HG03520 (cell line): ENCODE data around the gene TKFC.

ENCODE experiments used
- ATAC-seq: cut with Tn5 transposase; IDR thresholded peaks from one replicate; pipeline ENCODE4 v1.9.1; 2021; ENCODE audit warnings: mild to moderate bottlenecking, moderate library complexity; ENCODE audit not compliant: unreplicated experiment

Gene TKFC

DNA sequence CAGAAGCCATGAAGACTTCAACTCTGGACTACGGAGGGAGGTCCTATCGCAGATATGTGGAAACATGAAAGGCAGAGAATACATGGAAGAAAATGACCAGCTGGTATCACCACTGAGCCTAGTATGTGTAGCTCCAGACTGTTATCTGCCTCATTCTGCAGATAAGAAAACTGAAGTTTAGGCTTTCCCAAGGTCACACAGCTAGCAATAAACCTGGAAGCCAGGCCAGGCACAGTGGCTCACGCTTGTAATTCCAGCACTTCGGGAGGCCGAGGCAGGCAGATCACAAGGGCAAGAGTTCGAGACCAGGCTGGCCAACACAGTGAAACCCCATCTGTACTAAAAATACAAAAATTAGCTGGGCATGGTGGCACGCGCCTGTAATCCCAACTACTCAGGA, 22.3 kb upstream of the TKFC start:
- no peak for ATAC-seq

GRCh38 chr11:61315260-61315659, 17.8 kb upstream of the TKFC start:
- ATAC-seq, result no peak

DNA sequence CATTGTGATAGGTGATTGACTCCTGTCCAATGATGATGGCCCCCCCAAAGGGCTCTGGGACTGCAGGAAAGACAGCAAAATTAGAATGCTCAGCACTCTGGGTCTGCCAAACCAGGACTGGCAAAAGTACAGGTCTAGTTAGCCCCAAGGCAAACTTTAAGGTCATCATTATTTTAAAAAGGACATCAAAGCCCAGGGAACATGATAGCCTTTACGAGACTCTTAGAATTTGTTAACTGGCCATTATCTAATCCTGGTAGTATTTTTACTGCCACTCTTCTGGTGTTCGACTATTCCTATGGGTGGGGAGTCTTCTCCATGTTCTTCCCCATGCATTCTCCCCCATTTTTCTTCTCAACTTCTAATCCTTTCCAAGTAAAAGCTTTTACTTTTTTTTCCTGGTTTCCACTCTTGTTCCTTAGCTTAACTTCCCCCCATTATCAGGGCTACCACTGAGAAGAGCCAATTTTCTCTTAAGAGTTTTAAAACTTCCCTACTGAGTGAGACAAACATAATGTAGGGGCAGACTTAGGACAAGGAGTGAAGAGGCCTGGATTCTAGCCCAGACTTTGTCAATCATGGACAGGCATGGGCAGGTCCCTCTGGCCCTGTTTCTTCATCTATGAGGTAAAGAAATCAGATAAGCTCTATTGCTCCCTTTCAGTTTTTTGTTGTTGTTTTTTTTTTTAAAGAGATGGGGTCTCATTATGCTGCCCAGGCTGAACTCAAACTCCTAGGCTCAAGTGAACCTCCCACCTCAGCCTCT, 7.2 kb upstream of the TKFC start:
- ATAC-seq, result no peak

DNA sequence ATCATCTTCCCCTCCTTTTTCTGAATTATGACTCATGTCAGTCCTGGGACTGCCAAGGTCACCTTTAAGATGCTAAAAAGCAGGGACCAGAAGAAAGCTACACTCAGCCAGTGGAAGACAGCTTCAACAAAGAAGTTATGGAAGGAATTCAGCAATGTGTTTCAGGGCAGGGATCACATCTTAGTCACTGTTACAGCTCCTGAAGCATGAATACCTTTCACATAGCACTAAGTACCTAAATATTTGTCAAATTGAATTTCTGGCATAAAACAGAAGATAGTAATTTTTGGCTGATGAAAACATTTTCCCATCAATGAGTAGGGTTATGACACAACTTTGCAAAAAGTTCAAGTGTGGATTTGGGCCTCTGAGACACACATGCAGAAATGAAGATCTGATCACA, 5.4 kb upstream of the TKFC start:
- ATAC-seq, result no peak

GRCh38 chr11:61328351-61328750, 4.7 kb upstream of the TKFC start:
- no peak for ATAC-seq

GRCh38 chr11:61329871-61330270, 3.2 kb upstream of the TKFC start:
- no peak for ATAC-seq

DNA sequence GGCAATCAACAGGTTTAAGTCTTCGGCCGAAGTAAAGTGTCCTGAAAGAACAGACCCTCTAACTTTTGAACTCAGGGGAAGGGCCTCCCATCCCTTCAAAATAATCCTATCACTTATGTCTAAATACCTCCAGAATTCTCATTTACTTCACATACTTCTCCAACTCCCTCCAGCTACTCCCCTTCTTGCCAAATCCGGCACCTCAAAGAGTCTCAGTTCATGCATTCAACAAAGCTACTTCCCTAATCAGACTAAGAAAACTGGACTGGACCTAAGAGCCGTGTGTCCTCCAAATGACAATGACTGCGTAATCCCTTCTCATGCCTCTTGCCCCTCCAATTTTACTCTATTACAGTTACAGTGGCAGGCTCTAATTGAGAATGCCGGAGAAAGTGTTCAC, 1.4 kb upstream of the TKFC start:
- ATAC-seq, result no peak

DNA sequence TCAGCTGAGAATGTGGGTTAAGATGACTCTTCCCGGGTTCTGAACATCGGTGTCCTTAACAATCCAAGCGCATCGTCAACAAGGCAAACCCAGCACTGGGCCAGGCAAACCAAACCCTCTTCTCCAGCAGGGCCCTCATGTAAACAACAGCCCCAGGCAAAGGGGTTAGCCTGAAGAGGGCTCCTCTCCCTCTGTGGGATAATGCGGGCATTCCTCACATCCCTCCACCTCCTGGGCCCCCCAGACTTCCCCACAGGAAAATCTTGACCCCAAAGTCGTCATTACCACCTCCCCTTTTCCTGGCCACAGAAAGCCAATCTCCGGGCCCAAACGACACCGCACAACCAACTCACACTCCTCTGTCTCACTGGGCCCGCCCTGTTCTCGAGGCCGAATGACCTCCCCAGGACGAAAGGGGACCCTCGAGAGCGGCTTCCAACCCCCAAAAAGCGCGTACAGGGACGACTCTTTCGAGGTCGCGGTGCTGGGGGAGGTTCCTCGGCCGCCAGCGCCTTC, 689 bp upstream of the TKFC start:
- no peak for ATAC-seq

- no peak for ATAC-seq
Observed at GRCh38 chr11:61333550-61334433, 764 bp downstream of the TKFC start.

DNA sequence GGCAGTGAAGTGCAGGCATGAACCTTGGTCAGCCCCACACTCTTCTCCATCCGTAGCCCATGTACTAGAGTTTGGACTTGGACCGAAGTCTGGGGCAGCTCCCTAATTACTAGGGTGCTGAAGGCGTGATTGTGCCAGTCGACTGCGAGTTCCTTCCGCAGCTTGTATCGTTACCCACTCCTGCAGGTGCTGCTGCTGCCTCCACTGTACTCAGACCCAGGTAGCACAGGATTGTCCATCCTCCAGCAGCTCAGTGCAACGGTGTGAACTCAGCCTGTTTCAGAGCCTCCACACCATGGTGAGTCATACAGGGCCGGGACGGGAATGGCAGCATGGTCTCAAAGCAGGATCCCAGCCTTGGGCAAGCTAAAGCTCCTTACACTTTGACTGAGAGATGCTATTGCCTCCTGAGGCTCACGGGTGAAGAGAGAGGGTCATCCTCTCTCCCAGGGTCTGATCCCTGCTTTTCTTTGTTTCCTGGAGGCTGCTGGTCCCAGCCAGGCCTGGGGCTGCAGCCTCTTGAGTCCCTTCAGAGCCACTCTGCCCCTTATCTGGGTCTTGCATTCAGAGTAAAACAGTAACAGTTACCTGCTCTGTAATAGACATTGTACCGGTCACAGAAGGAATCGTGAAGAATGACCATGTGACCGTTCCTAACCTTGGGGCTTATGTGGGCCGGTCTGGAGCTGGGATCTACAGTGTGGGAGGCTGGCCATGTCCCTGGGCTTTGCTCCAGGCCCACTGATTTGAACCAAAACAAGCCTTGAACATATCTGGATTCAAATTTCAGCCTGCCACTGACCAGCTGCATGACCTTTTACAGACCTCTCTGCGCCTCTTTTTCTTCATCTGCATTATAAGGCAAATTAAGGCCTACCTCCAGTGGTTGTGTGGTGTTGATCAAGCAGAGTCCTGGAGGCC, 1.7 kb downstream of the TKFC start:
- ATAC-seq, result no peak

- ATAC-seq, result no peak
Observed at GRCh38 chr11:61335355-61335710, 2.3 kb downstream of the TKFC start.

- no peak for ATAC-seq
Observed at GRCh38 chr11:61336171-61336935, 3.3 kb downstream of the TKFC start.

- no peak for ATAC-seq
Observed at GRCh38 chr11:61337706-61338470, 4.9 kb downstream of the TKFC start.

DNA sequence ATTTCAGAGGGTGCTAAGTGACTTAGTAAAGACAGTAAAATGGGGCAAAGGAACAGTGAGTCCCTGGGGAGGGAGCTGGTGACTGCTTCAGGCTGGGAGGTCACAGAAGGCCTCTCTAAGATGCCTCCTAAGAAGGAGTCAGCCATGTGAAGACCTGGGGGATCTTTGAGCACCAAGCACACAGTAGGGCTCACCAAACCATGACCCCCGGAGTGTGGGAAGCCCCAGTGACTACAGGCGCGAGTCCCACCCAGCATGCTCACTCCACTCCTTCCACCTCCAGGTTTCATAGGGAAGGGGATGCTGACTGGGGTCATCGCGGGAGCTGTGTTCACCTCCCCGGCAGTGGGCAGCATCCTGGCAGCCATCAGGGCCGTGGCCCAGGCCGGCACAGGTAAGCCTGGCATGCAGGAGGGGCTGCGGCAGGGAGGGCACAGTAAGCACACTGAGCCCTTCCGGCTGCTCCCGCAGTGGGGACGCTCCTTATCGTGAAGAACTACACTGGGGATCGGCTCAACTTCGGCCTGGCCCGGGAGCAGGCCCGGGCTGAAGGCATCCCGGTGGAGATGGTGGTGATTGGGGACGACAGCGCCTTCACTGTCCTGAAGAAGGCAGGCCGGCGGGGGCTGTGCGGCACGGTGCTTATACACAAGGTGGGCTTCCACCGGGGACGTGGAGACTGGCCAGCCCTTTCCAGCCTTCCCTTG, 5.9 kb downstream of the TKFC start:
- no peak for ATAC-seq

GRCh38 chr11:61339490-61339878, 6.5 kb downstream of the TKFC start:
- ATAC-seq, result no peak

- no peak for ATAC-seq
Observed at GRCh38 chr11:61340979-61341378, 8.0 kb downstream of the TKFC start.

DNA sequence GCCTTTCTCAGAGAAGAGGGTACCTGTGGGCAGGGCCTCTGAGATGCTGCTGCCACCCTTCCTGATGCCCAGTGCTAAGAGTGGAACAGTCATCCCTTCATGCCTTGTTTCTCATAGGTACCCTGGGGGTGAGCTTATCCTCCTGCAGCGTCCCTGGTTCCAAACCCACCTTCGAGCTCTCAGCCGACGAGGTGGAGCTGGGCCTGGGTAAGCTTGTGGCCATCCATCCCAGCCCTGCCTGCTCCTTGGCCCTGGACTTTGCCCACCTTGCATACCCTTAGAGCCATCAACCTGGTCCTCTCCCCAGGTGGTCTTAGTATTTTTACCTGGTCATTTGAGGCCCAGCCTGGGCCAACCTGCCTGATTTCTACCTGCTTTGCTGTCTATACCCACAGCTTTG, 8.7 kb downstream of the TKFC start:
- ATAC-seq, result no peak

DNA sequence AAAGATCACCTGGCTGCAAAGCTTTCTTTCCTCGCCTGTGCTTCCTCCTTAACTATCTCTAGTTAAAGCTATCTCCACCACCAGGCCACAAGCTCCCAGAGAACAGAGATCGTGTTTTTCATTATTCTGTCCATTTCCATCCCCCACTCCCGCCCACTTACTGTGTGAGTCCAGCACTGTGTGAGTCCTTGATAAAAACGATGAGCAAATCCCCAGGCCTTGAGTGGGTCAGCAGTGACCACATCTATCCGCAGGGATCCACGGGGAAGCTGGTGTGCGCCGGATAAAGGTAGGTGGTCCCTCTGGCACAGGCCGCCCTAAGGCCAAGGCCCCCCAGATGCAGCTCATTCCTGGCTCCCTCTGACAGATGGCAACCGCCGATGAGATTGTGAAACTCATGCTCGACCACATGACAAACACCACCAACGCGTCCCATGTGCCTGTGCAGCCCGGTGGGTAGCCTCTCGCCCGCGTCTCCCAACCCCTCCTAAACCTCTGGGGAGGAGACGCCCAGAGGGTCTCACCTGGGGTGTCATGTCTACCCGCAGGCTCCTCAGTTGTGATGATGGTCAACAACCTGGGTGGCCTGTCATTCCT, 9.3 kb downstream of the TKFC start:
- no peak for ATAC-seq
